Astrocyte (in vitro differentiated cells and primary cell): ENCODE measurements around the gene LIPC. TPM values are rescaled to one million over a fixed set of nuclear protein-coding genes. Genes with fewer than 3 reads are reported as not detected.

Source experiments
- DNase-seq: peaks from one replicate; pipeline ENCODE4 v3.0.0-alpha.2; 2010; ENCODE audit warnings: low read depth
- FAIRE-seq: peaks from 2 replicates; lab custom pipeline; 2011; peaks lifted over from hg19 to GRCh38; lab: Jason Lieb, UNC
- H2AFZ ChIP-seq: 2 replicates; pipeline ENCODE4 v1.6.0; 2012; ENCODE audit warnings: low read depth, low read length, inconsistent platforms
- H3K27ac ChIP-seq: 2 replicates; pipeline ENCODE4 v1.5.1; 2011; ENCODE audit warnings: low read depth, low read length, inconsistent platforms
- H3K27me3 ChIP-seq: 2 replicates; pipeline ENCODE4 v1.6.0; 2011; ENCODE audit warnings: low read length, inconsistent platforms; ENCODE audit not compliant: insufficient read depth
- H3K36me3 ChIP-seq: 2 replicates; pipeline ENCODE4 v1.5.1; 2011; ENCODE audit warnings: low read length, inconsistent platforms; ENCODE audit not compliant: insufficient read depth
- H3K4me1 ChIP-seq: 2 replicates; pipeline ENCODE4 v1.5.1; 2011; ENCODE audit warnings: low read length, inconsistent platforms; ENCODE audit not compliant: insufficient read depth
- H3K4me2 ChIP-seq: 2 replicates; pipeline ENCODE4 v1.6.0; 2012; ENCODE audit warnings: low read length, inconsistent platforms
- H3K4me3 ChIP-seq: 2 replicates; pipeline ENCODE4 v1.5.1; 2011; ENCODE audit warnings: low read depth, mild to moderate bottlenecking, low read length, inconsistent platforms; ENCODE audit not compliant: insufficient read depth
- H3K79me2 ChIP-seq: 2 replicates; pipeline ENCODE4 v1.6.0; 2012; ENCODE audit warnings: mild to moderate bottlenecking, low read length, inconsistent platforms; ENCODE audit not compliant: insufficient read depth
- H3K9ac ChIP-seq: 2 replicates; pipeline ENCODE4 v1.6.0; 2012; ENCODE audit warnings: mild to moderate bottlenecking, low read length, inconsistent platforms
- H3K9me3 ChIP-seq: 2 replicates; pipeline ENCODE4 v1.5.1; 2012; ENCODE audit warnings: low read depth, mild to moderate bottlenecking, low read length, inconsistent platforms; ENCODE audit not compliant: insufficient read depth
- H4K20me1 ChIP-seq: 2 replicates; pipeline ENCODE4 v1.6.0; 2012; ENCODE audit warnings: low read length, inconsistent platforms; ENCODE audit not compliant: insufficient read depth
- H3K27ac Mint-ChIP-seq: one replicate; pipeline ENCODE4 v1.8.0; 2021; ENCODE audit warnings: mild to moderate bottlenecking, mixed read lengths; ENCODE audit not compliant: unreplicated experiment
- H3K27me3 Mint-ChIP-seq: one replicate; pipeline ENCODE4 v1.8.0; 2021; ENCODE audit warnings: low read depth, mixed read lengths; ENCODE audit not compliant: unreplicated experiment
- H3K36me3 Mint-ChIP-seq: one replicate; pipeline ENCODE4 v1.8.0; 2021; ENCODE audit warnings: low read depth, mixed read lengths; ENCODE audit not compliant: unreplicated experiment
- H3K4me1 Mint-ChIP-seq: one replicate; pipeline ENCODE4 v1.8.0; 2021; ENCODE audit warnings: low read depth, mixed read lengths; ENCODE audit not compliant: unreplicated experiment
- H3K4me3 Mint-ChIP-seq: one replicate; pipeline ENCODE4 v1.8.0; 2021; ENCODE audit warnings: mild to moderate bottlenecking, moderate library complexity, mixed read lengths; ENCODE audit not compliant: unreplicated experiment
- H3K9me3 Mint-ChIP-seq: one replicate; pipeline ENCODE4 v1.8.0; 2021; ENCODE audit warnings: mild to moderate bottlenecking, mixed read lengths; ENCODE audit not compliant: unreplicated experiment
- EZH2 ChIP-seq: IDR thresholded peaks from 2 replicates; pipeline ENCODE4 v1.6.1; 2012; ENCODE audit warnings: mild to moderate bottlenecking, low read length, inconsistent platforms; ENCODE audit not compliant: insufficient read depth
- total RNA-seq: library from RNA; stranded (reverse); gene quantifications from 2 replicates; pipeline ENCODE4 v1.2.1, GENCODE V29; 2021
- TF ChIP-seq, protein P1 (sequence below): IDR thresholded peaks from 2 replicates; pipeline ENCODE4 v1.5.1; 2011; ENCODE audit warnings: low read depth, mild to moderate bottlenecking, inconsistent platforms, low read length, moderate library complexity; ENCODE audit not compliant: insufficient read depth

LIPC gene
- total RNA-seq, 1 donor from 2014 or later: not detected

DNA sequence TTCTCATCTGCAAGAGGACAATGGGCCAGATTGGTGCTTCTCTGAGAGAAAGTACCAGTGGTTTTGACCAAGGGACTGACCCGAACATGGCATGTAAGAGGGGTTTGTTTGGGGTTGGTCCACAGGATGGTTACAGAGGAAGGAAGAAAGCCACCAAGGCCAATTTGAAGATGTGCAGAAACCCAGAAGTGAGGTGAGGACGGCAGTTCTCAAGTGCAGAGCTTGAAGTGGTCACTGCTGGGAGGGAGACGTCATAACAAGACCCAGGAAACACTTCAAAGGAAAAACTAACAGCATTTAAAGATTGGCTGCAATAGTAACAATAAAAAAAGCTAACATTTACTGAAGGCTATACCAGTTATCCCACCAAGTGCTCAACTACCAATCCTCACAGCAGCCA, 29.1 kb downstream of the LIPC start:
- Histone ChIP-seq H3K27me3 (no peaks in the 10 kb centered on the region), H3K79me2 (no peaks in the 10 kb centered on the region), H3K27ac (no peak overlapping the region), H4K20me1 (no peaks in the 10 kb centered on the region), H2AFZ (no peak overlapping the region), H3K4me2 (no peak overlapping the region), H3K4me1 (peaks cover 12% of the 10 kb centered on the region), H3K4me3 (no peak overlapping the region), H3K9me3 (no peaks in the 10 kb centered on the region), H3K36me3 (no peaks in the 10 kb centered on the region), H3K9ac (no peak overlapping the region)
- TF ChIP-seq, protein P1, sequence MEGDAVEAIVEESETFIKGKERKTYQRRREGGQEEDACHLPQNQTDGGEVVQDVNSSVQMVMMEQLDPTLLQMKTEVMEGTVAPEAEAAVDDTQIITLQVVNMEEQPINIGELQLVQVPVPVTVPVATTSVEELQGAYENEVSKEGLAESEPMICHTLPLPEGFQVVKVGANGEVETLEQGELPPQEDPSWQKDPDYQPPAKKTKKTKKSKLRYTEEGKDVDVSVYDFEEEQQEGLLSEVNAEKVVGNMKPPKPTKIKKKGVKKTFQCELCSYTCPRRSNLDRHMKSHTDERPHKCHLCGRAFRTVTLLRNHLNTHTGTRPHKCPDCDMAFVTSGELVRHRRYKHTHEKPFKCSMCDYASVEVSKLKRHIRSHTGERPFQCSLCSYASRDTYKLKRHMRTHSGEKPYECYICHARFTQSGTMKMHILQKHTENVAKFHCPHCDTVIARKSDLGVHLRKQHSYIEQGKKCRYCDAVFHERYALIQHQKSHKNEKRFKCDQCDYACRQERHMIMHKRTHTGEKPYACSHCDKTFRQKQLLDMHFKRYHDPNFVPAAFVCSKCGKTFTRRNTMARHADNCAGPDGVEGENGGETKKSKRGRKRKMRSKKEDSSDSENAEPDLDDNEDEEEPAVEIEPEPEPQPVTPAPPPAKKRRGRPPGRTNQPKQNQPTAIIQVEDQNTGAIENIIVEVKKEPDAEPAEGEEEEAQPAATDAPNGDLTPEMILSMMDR: no peak
- no peak for DNase-seq
- peaks cover 2% of the 10 kb centered on the region for H3K9me3 Mint-ChIP-seq
- H3K27ac Mint-ChIP-seq: no peak overlapping the region
- no peaks in the 10 kb centered on the region for H3K27me3 Mint-ChIP-seq
- H3K4me3 Mint-ChIP-seq: no peak overlapping the region
- no peaks in the 10 kb centered on the region for H3K36me3 Mint-ChIP-seq
- peaks cover 29% of the 10 kb centered on the region for H3K4me1 Mint-ChIP-seq
- no peak for FAIRE-seq

DNA sequence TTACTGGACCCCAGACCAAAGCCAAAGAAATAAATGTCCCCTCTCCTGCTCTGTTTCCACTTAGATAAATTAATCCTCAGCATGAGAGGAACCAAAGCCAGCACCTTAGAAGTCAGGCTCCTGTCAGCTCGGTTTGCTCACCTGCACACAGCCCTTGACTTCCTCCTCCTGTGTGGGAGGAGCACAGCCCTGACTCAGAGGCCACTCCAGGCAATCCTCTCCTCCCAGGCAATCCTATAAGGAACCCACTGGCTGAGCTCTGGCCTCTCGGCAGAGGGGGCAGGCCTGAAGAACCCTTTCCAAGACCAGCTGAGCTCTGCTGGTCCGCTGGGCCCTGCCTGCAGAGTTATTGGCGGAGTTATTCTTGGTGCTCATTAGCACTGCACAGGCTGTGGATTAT, 30.8 kb downstream of the LIPC start:
- Mint-ChIP-seq H3K36me3 (no peaks in the 10 kb centered on the region), H3K4me1 (peaks cover 25% of the 10 kb centered on the region), H3K27ac (no peak overlapping the region), H3K27me3 (no peaks in the 10 kb centered on the region), H3K9me3 (peaks cover 2% of the 10 kb centered on the region), H3K4me3 (no peak overlapping the region)
- TF ChIP-seq, protein P1: no peak
- TF ChIP-seq EZH2: no peak
- H3K9ac ChIP-seq: no peak overlapping the region
- H3K4me3 ChIP-seq: no peak overlapping the region
- FAIRE-seq (no peak), DNase-seq (no peak)
- no peak overlapping the region for H2AFZ ChIP-seq
- H3K79me2 ChIP-seq: no peaks in the 10 kb centered on the region
- no peaks in the 10 kb centered on the region for H3K9me3 ChIP-seq
- H3K27me3 ChIP-seq: no peaks in the 10 kb centered on the region
- H3K27ac ChIP-seq: no peak overlapping the region
- H3K4me1 ChIP-seq: peaks cover 8% of the 10 kb centered on the region
- H3K4me2 ChIP-seq: no peak overlapping the region
- H4K20me1 ChIP-seq: no peaks in the 10 kb centered on the region
- no peaks in the 10 kb centered on the region for H3K36me3 ChIP-seq

DNA sequence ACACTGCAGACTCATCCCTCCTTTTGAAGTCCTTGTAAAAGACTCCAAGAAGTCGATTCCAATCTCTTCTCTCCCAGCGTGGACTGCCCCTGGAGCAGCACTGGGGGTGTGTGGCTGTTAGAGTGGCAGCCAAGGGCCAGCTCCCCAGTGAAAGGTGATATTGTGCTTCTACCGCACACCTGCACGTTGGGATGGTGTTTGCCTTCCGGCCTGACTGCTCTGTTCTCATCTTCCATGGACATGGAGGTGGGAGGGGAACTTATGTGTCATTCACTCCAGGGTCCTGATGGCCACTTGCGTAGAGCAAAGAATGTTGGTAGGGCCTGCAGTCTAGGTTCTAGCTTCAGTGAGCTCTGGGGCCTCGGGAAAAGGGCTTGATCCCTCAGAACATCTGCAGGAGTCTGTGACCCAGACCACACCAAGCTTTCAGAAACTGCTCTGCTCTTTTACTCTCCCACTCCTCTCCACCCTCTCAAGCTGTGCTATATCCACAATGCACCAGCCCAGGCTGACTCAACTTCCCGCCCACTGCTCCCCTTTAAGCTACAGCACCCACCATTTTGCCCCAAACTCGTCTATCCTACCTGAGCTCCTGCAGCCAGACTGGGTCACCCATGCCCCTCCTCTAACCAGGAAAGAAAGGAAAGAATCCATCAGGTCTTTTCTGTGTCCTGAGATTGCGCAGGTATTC, 31.3 kb downstream of the LIPC start:
- H3K27me3 Mint-ChIP-seq: no peaks in the 10 kb centered on the region
- H3K4me3 ChIP-seq: no peak overlapping the region
- H3K9me3 Mint-ChIP-seq: peaks cover 2% of the 10 kb centered on the region
- H3K27me3 ChIP-seq: no peaks in the 10 kb centered on the region
- DNase-seq (no peak), FAIRE-seq (no peak)
- H3K36me3 ChIP-seq: no peaks in the 10 kb centered on the region
- no peaks in the 10 kb centered on the region for H3K79me2 ChIP-seq
- TF ChIP-seq EZH2: no peak
- TF ChIP-seq, protein P1: no peak
- no peak overlapping the region for H3K27ac ChIP-seq
- peak overlapping the region; percentile 17 for H3K4me3 Mint-ChIP-seq
- H3K4me1 Mint-ChIP-seq: peaks cover 20% of the 10 kb centered on the region
- H4K20me1 ChIP-seq: no peaks in the 10 kb centered on the region
- no peak overlapping the region for H2AFZ ChIP-seq
- no peak overlapping the region for H3K27ac Mint-ChIP-seq
- H3K9me3 ChIP-seq: no peaks in the 10 kb centered on the region
- no peaks in the 10 kb centered on the region for H3K36me3 Mint-ChIP-seq
- H3K4me1 ChIP-seq: peaks cover 2% of the 10 kb centered on the region
- no peak overlapping the region for H3K9ac ChIP-seq
- H3K4me2 ChIP-seq: no peak overlapping the region
